ENCODE results near the gene ARSK.

ARSK gene

DNA sequence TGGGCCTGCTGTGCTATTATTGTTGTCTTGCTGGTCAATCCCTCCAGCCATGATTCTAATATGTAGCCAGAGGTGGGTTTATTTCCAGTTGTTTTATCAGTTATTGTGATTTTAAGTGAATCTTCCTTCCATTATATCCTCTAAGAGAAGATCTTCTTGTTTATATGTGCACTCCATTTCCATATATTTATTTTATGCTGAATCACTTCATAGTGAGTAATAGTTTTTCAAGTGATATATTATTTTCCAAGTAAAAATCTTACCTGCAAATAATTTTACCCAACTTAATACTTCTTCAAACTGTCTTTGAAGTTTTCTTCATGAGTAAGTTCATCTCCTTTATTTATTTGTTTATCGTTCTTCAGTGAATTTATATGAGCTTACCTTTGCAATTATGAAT lies 51.5 kb downstream of the ARSK start:
- TF ChIP-seq CTCF (IDR thresholded peaks at IDR 0.05; ENCODE audit: low read depth, low read length, missing control alignments) = no peak
- no peak for DNase-seq (ENCODE audit: low read depth)
- H3K4me3 ChIP-seq (ENCODE audit: low read depth, low read length) = no peak overlapping the region

- H3K4me3 ChIP-seq (ENCODE audit: low read depth, low read length) = no peak overlapping the region
- no peak for TF ChIP-seq CTCF (IDR thresholded peaks at IDR 0.05; ENCODE audit: low read depth, low read length, missing control alignments)
- DNase-seq (ENCODE audit: low read depth) = no peak
These were observed 54.8 kb downstream of the ARSK start for GRCh38 chr5:95609711-95610110.

DNA sequence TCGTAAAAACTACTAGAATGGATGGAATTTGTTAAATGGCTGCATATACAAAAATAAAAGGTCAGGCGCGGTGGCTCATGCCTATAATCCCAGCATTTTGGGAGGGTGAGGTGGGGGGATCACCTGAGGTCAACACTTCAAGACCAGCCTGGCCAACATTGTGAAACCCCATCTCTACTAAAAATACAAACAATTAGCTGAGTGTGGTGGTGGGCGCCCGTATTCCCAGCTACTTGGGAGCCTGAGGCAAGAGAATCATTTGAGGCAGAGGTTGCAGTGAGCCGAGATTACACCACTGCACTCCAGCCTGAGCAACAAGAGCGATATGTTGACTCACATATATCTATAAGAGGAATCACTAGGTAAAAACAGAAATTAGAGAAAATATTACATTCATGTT lies 55.6 kb downstream of the ARSK start:
- DNase-seq (ENCODE audit: low read depth) = no peak
- no peak for TF ChIP-seq CTCF (IDR thresholded peaks at IDR 0.05; ENCODE audit: low read depth, low read length, missing control alignments)
- H3K4me3 ChIP-seq (ENCODE audit: low read depth, low read length) = no peak overlapping the region

- no peak overlapping the region for H3K4me3 ChIP-seq (ENCODE audit: low read depth, low read length)
- DNase-seq (ENCODE audit: low read depth) = no peak
- no peak for TF ChIP-seq CTCF (IDR thresholded peaks at IDR 0.05; ENCODE audit: low read depth, low read length, missing control alignments)
These were observed 56.5 kb downstream of the ARSK start for GRCh38 chr5:95611396-95611795.

DNA sequence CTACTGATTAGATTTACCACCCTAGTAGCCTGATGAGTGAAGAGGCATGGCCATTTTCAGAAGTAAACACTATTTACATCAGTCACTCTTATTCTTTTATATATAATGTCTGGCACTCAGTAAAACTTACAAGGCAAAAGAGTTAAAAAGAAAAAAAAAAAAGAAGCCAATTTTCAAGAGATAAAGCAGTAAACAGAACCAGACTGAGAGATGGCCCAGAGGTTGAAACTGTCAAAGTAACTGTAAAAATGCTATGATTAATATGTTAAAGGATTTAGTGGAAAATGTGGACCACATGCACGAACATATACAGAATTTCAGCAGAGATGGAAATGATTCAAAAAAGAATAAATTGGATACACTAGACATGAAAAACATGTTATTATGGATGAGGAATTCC lies 58.6 kb downstream of the ARSK start:
- no peak overlapping the region for H3K4me3 ChIP-seq (ENCODE audit: low read depth, low read length)
- TF ChIP-seq CTCF (IDR thresholded peaks at IDR 0.05; ENCODE audit: low read depth, low read length, missing control alignments) = no peak
- no peak for DNase-seq (ENCODE audit: low read depth)

DNA sequence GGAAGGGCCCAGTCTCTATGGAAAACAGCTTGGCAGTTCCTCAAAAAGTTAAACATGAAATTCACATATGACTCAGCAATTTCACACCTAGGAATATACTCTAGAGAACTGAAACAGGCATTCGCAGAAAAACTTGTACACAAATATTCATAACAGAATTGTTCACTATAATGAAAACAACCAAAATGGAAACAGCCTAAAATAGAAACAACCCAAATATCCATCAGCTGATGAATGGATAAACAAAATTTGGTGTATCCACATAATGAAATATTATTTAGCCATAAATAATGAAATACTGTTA lies 60.2 kb downstream of the ARSK start:
- no peak overlapping the region for H3K4me3 ChIP-seq (ENCODE audit: low read depth, low read length)
- TF ChIP-seq CTCF (IDR thresholded peaks at IDR 0.05; ENCODE audit: low read depth, low read length, missing control alignments) = no peak

DNA sequence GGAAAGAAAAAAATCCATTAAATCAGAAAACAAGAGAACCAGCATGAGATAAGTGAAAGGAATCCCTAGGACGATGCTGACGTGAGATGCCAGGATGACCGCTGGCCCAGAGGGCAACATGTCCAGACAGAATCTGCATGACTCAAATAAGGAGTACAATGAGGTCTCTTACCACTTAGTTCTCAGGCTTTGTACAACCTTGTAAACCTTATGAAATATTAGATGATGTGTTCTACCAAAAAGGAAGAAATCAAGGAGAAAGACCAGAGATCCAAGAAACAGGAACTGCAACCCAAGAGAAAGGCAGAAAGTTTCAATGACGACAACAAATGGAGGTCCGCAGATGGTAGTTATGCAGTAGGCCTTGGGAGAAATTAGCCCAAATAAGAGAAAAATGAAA lies 62.2 kb downstream of the ARSK start:
- no peak for DNase-seq (ENCODE audit: low read depth)
- TF ChIP-seq CTCF (IDR thresholded peaks at IDR 0.05; ENCODE audit: low read depth, low read length, missing control alignments) = no peak
- no peak overlapping the region for H3K4me3 ChIP-seq (ENCODE audit: low read depth, low read length)

More for the DNA sequence above, 60.2 kb downstream of the ARSK start:
- DNase-seq (ENCODE audit: low read depth) = no peak

All from GM12864 (cell line).